SH-SY5Y (cell line): ENCODE results near the gene MGMT.

Source experiments
- GATA2 ChIP-seq: IDR thresholded peaks from 2 replicates; pipeline ENCODE4 v1.6.1; 2011; ENCODE audit warnings: mild to moderate bottlenecking, low read depth, low read length
- GATA3 ChIP-seq: IDR thresholded peaks from 2 replicates; pipeline ENCODE4 v1.6.1; 2011; ENCODE audit warnings: low read depth, mild to moderate bottlenecking, low read length, moderate library complexity

DNA sequence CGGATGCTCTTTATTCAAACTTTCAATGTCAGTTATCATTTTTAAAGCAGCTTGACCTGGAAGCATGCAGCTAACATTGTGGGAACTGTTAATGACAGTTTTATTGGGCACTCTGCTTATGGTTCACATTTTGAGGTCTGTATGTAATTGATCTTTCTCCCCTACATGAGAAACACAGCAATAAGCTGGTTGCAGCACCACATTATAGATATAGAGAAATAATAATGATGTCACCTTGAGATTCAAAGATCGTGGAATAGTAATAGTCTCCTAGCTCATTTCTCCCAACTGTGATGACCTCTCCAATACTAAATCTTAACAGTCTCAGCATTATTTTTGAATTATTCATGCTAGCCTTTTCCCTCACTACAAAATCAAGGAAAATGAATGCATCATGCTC lies 22.7 kb upstream of the MGMT start:
- no peak for TF ChIP-seq GATA2
- TF ChIP-seq GATA3: no peak
